Stimulated activated CD8-positive, alpha-beta memory T cell treated with anti-CD3 and anti-CD28 coated beads, Interleukin-7, amount 100 ng/mL, for 24 hours (primary cell): Measurements from ENCODE around the gene RNASEH2C.
"Not testable (repeated sequence)": the region's sequence is repeated elsewhere in the genome, so short reads cannot be mapped to it uniquely, and the experiment has no call there.

Source experiments
- DNase-seq: peaks from one replicate; pipeline ENCODE4 v3.0.0-alpha.2; 2020; ENCODE audit warnings: low read depth

Gene RNASEH2C

GRCh38 chr11:65720211-65720934 is at the start of gene RNASEH2C:
TSS of gene RNASEH2C (minus strand) at chr11:65720798. CDS start at chr11:65720758, 40 bp downstream.
- peak; percentile 51 for DNase-seq

- DNase-seq = not testable (repeated sequence)
Observed at GRCh38 chr11:65767806-65768205, 47.2 kb upstream of the RNASEH2C start.

GRCh38 chr11:65767406-65767805 is 46.8 kb upstream of the RNASEH2C start:
- DNase-seq = no peak

GRCh38 chr11:65766535-65766934 is 45.9 kb upstream of the RNASEH2C start:
- no peak for DNase-seq

GRCh38 chr11:65764434-65764833 is 43.8 kb upstream of the RNASEH2C start:
- DNase-seq = no peak

- DNase-seq = not testable (repeated sequence)
Observed at GRCh38 chr11:65762816-65763215, 42.2 kb upstream of the RNASEH2C start.

GRCh38 chr11:65762169-65762568 is 41.6 kb upstream of the RNASEH2C start:
- DNase-seq = not testable (repeated sequence)

- no peak for DNase-seq
Observed at GRCh38 chr11:65745049-65745448, 24.5 kb upstream of the RNASEH2C start.

- no peak for DNase-seq
Observed at GRCh38 chr11:65744699-65745042, 24.1 kb upstream of the RNASEH2C start.

GRCh38 chr11:65744026-65744698 is 23.6 kb upstream of the RNASEH2C start:
- DNase-seq = no peak

- DNase-seq = no peak
Observed at GRCh38 chr11:65743681-65744025, 23.1 kb upstream of the RNASEH2C start.

- no peak for DNase-seq
Observed at GRCh38 chr11:65742353-65742752, 21.8 kb upstream of the RNASEH2C start.

- DNase-seq = no peak
Observed at GRCh38 chr11:65741185-65741584, 20.6 kb upstream of the RNASEH2C start.

GRCh38 chr11:65739022-65739421 is 18.4 kb upstream of the RNASEH2C start:
- no peak for DNase-seq

- DNase-seq = no peak
Observed at GRCh38 chr11:65736810-65737209, 16.2 kb upstream of the RNASEH2C start.

GRCh38 chr11:65735111-65735510 is 14.5 kb upstream of the RNASEH2C start:
- DNase-seq = not testable (repeated sequence)

GRCh38 chr11:65730461-65730860 is 9.9 kb upstream of the RNASEH2C start:
- no peak for DNase-seq

- DNase-seq = no peak
Observed at GRCh38 chr11:65727865-65728264, 7.3 kb upstream of the RNASEH2C start.

- DNase-seq = no peak
Observed at GRCh38 chr11:65726660-65727059, 6.1 kb upstream of the RNASEH2C start.

GRCh38 chr11:65722261-65722660 is 1.7 kb upstream of the RNASEH2C start:
- no peak for DNase-seq

GRCh38 chr11:65719871-65720210 is 757 bp downstream of the RNASEH2C start:
- no peak for DNase-seq

GRCh38 chr11:65718964-65719492 is 1.6 kb downstream of the RNASEH2C start:
- no peak for DNase-seq

- DNase-seq = no peak
Observed at GRCh38 chr11:65718531-65718930, 2.1 kb downstream of the RNASEH2C start.

GRCh38 chr11:65717906-65718305 is 2.7 kb downstream of the RNASEH2C start:
- no peak for DNase-seq
